Measurements from ENCODE around the gene ENG.

DNA sequence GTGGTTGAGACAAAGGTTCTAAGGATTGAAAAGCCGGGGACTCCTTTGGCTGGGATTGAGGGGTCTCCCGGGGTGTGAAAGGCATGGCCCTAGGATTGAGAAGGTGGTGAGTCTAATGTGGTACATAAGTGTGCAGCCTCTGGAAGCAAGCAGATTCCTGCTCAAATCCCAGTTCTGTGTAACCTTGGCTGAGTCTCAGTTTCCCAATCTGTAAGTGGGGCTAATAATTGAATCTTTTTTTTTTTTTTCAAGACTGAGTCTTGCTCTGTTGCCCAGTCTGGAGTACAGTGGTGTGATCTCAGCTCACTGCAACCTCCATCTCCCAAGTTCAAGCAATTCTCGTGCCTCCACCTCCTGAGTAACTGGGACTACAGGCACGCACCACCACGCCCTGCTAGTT, 81.9 kb downstream of the ENG start:
- TF ChIP-seq, protein P1, sequence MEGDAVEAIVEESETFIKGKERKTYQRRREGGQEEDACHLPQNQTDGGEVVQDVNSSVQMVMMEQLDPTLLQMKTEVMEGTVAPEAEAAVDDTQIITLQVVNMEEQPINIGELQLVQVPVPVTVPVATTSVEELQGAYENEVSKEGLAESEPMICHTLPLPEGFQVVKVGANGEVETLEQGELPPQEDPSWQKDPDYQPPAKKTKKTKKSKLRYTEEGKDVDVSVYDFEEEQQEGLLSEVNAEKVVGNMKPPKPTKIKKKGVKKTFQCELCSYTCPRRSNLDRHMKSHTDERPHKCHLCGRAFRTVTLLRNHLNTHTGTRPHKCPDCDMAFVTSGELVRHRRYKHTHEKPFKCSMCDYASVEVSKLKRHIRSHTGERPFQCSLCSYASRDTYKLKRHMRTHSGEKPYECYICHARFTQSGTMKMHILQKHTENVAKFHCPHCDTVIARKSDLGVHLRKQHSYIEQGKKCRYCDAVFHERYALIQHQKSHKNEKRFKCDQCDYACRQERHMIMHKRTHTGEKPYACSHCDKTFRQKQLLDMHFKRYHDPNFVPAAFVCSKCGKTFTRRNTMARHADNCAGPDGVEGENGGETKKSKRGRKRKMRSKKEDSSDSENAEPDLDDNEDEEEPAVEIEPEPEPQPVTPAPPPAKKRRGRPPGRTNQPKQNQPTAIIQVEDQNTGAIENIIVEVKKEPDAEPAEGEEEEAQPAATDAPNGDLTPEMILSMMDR (IDR thresholded peaks at IDR 0.05): no peak
- no peak for TF ChIP-seq POLR2A (IDR thresholded peaks at IDR 0.05)
